ENCODE data around the gene TBC1D21. TPM values are rescaled to one million over a fixed set of nuclear protein-coding genes. Genes with fewer than 3 reads are reported as not detected.

TBC1D21 gene
- polyA plus RNA-seq, 1 donor from 2014 or later: not detected

DNA sequence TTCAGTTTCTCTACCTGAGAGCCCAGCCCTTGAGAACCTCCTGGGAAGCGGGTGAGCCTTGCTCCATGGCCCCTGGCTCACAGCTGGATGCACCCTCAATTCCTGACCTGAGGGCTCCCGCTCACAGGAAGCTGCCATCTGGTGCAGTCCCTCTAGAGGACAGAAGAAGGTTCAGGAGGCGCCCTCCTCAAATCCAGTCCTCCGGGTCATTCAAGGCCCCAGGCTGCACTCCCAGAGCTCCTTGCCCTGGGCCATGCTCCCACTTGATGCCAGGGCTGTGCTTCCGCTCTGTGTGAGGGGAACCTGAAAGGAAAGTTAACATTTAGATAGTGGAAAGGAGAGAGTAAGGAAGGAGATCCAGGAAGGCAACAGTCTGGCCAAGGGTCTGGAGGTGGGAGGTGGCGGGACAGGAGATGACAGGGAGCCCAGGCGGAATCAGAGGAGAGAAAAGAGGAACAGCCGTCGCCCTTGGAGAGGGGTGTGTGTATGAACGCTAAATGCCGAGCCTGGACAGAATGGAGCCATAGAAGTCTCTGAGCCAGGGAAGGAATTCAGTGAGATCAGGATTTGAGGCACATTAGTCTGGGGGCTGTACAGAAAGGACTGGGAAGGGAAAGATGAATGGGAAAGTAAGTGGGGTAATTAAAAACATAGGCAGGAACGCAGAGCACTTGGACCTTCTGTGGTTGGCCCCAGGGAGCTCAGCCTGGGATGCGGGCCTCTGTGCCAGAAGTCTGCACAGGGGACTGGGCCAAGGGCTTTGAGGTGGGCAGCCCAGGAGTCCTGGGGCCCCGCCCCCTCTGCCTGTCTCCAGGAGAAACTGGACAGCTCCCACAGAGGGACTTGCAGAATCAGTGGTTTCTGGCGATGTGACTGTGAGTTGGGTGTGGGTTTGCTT is 26.1 kb downstream of the TBC1D21 start:
- no peak overlapping the region for H3K4me3 ChIP-seq (ENCODE audit: low read length)
- H4K20me1 ChIP-seq (ENCODE audit: insufficient read depth): no peaks in the 10 kb centered on the region
- H3K27ac ChIP-seq (ENCODE audit: low read length): no peak overlapping the region
- no peaks in the 10 kb centered on the region for H3F3A ChIP-seq (ENCODE audit: insufficient read depth, low read length, poor library complexity, severe bottlenecking)
- no peaks in the 10 kb centered on the region for H3K27me3 ChIP-seq (ENCODE audit: insufficient read depth, low read depth, low read length)
- H2AFZ ChIP-seq (ENCODE audit: low read depth, low read length): no peak overlapping the region
- no peaks in the 10 kb centered on the region for H3K9me3 ChIP-seq (ENCODE audit: low read length)
- no peak overlapping the region for H3K9ac ChIP-seq (ENCODE audit: low read length)
- no peak overlapping the region for H3K4me2 ChIP-seq (ENCODE audit: low read length)
- no peaks in the 10 kb centered on the region for H3K9me2 ChIP-seq (ENCODE audit: insufficient read depth, low read length)
- H3K36me3 ChIP-seq (ENCODE audit: insufficient read depth, low read length): no peaks in the 10 kb centered on the region
- no peaks in the 10 kb centered on the region for H3K79me2 ChIP-seq (replicated peaks; ENCODE audit: insufficient read depth, low read length)
- TF ChIP-seq SMC3 (conservative IDR thresholded peaks at IDR 0.05; ENCODE audit: poor library complexity) (no peak), POLR2AphosphoS5 (IDR thresholded peaks at IDR 0.05) (no peak), RAD21 (conservative IDR thresholded peaks at IDR 0.05) (no peak), EP300 (conservative IDR thresholded peaks at IDR 0.05; ENCODE audit: poor library complexity, severe bottlenecking) (no peak), TAF1 (IDR thresholded peaks at IDR 0.05; ENCODE audit: low read depth) (no peak), MXI1 (conservative IDR thresholded peaks at IDR 0.05; ENCODE audit: poor library complexity, severe bottlenecking) (no peak), EZH2 (IDR thresholded peaks at IDR 0.05; ENCODE audit: borderline replicate concordance, insufficient read depth, low read length, poor library complexity, severe bottlenecking) (no peak)
- TF ChIP-seq, protein P1, sequence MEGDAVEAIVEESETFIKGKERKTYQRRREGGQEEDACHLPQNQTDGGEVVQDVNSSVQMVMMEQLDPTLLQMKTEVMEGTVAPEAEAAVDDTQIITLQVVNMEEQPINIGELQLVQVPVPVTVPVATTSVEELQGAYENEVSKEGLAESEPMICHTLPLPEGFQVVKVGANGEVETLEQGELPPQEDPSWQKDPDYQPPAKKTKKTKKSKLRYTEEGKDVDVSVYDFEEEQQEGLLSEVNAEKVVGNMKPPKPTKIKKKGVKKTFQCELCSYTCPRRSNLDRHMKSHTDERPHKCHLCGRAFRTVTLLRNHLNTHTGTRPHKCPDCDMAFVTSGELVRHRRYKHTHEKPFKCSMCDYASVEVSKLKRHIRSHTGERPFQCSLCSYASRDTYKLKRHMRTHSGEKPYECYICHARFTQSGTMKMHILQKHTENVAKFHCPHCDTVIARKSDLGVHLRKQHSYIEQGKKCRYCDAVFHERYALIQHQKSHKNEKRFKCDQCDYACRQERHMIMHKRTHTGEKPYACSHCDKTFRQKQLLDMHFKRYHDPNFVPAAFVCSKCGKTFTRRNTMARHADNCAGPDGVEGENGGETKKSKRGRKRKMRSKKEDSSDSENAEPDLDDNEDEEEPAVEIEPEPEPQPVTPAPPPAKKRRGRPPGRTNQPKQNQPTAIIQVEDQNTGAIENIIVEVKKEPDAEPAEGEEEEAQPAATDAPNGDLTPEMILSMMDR (IDR thresholded peaks at IDR 0.05; ENCODE audit: poor library complexity, severe bottlenecking): no peak
- TF ChIP-seq, protein P2, sequence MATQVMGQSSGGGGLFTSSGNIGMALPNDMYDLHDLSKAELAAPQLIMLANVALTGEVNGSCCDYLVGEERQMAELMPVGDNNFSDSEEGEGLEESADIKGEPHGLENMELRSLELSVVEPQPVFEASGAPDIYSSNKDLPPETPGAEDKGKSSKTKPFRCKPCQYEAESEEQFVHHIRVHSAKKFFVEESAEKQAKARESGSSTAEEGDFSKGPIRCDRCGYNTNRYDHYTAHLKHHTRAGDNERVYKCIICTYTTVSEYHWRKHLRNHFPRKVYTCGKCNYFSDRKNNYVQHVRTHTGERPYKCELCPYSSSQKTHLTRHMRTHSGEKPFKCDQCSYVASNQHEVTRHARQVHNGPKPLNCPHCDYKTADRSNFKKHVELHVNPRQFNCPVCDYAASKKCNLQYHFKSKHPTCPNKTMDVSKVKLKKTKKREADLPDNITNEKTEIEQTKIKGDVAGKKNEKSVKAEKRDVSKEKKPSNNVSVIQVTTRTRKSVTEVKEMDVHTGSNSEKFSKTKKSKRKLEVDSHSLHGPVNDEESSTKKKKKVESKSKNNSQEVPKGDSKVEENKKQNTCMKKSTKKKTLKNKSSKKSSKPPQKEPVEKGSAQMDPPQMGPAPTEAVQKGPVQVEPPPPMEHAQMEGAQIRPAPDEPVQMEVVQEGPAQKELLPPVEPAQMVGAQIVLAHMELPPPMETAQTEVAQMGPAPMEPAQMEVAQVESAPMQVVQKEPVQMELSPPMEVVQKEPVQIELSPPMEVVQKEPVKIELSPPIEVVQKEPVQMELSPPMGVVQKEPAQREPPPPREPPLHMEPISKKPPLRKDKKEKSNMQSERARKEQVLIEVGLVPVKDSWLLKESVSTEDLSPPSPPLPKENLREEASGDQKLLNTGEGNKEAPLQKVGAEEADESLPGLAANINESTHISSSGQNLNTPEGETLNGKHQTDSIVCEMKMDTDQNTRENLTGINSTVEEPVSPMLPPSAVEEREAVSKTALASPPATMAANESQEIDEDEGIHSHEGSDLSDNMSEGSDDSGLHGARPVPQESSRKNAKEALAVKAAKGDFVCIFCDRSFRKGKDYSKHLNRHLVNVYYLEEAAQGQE (IDR thresholded peaks at IDR 0.05; ENCODE audit: borderline replicate concordance): no peak

DNA sequence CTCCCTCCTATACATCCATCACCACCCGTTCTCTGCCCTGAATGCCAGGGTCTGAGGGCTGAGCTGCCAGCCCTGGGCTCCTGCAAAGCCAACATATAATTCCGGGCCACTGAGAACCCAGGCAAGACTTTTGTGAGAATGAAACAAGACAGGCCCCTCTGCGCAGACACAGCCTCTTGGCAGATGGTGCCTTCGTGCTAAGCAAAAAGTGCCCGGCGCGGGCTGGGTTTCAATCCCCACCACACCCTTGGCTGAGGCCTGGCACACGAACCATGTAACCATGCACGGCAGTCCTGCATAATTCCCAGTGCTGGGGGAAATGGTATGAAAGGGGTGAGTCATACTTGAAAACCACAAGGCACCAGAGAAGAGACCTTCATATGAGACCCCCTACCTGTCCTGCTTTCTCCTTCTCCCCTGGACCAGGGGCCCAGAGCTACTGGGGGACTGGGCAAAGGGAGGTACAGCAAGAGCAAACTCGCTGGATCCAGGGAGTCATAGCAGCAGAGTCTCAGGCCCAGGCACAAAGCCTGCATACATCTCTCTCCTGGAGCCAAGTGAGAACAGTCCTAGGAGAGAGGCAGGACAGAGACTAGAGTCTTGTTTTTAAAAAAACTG is 26.8 kb downstream of the TBC1D21 start:
- Histone ChIP-seq H3K4me2 (ENCODE audit: low read length) (no peak overlapping the region), H3K36me3 (ENCODE audit: insufficient read depth, low read length) (no peaks in the 10 kb centered on the region), H3K27ac (ENCODE audit: low read length) (no peak overlapping the region), H4K20me1 (ENCODE audit: insufficient read depth) (no peaks in the 10 kb centered on the region), H2AFZ (ENCODE audit: low read depth, low read length) (no peak overlapping the region), H3K9me3 (ENCODE audit: low read length) (no peaks in the 10 kb centered on the region), H3K9ac (ENCODE audit: low read length) (no peak overlapping the region), H3K9me2 (ENCODE audit: insufficient read depth, low read length) (no peaks in the 10 kb centered on the region), H3K4me3 (ENCODE audit: low read length) (no peak overlapping the region), H3F3A (ENCODE audit: insufficient read depth, low read length, poor library complexity, severe bottlenecking) (no peaks in the 10 kb centered on the region), H3K27me3 (ENCODE audit: insufficient read depth, low read depth, low read length) (no peaks in the 10 kb centered on the region), H3K79me2 (replicated peaks; ENCODE audit: insufficient read depth, low read length) (no peaks in the 10 kb centered on the region)
- TF ChIP-seq, protein P1 (IDR thresholded peaks at IDR 0.05; ENCODE audit: poor library complexity, severe bottlenecking): no peak
- TF ChIP-seq MXI1 (conservative IDR thresholded peaks at IDR 0.05; ENCODE audit: poor library complexity, severe bottlenecking) (no peak), RAD21 (conservative IDR thresholded peaks at IDR 0.05) (no peak), SMC3 (conservative IDR thresholded peaks at IDR 0.05; ENCODE audit: poor library complexity) (no peak), TAF1 (IDR thresholded peaks at IDR 0.05; ENCODE audit: low read depth) (no peak), EP300 (conservative IDR thresholded peaks at IDR 0.05; ENCODE audit: poor library complexity, severe bottlenecking) (no peak), EZH2 (IDR thresholded peaks at IDR 0.05; ENCODE audit: borderline replicate concordance, insufficient read depth, low read length, poor library complexity, severe bottlenecking) (no peak), POLR2AphosphoS5 (IDR thresholded peaks at IDR 0.05) (no peak)
- TF ChIP-seq, protein P2 (IDR thresholded peaks at IDR 0.05; ENCODE audit: borderline replicate concordance): no peak

Data from neural cell (in vitro differentiated cells).